Upper lobe of right lung (tissue), 1 donor: ENCODE measurements around the gene ZNF275. TPM values are rescaled to one million over a fixed set of nuclear protein-coding genes. Genes with fewer than 3 reads are reported as not detected.

Experiments used
- ATAC-seq: fragments of 200-7000 bp; cut with Tn5 transposase; one replicate; pipeline ENCODE4 v1.9.1; 2020; ENCODE audit warnings: mild to moderate bottlenecking, moderate library complexity
- DNase-seq: peaks from one replicate; pipeline ENCODE4 v3.0.0-alpha.2; 2020
- H3K27ac ChIP-seq: fragments of 200-600 bp; one replicate; pipeline ENCODE4 v1.8.0; 2022
- H3K27me3 ChIP-seq: fragments of 200-600 bp; one replicate; pipeline ENCODE4 v1.8.0; 2022; ENCODE audit warnings: mild to moderate bottlenecking
- H3K36me3 ChIP-seq: fragments of 200-600 bp; one replicate; pipeline ENCODE4 v1.8.0; 2022
- H3K4me1 ChIP-seq: fragments of 200-600 bp; one replicate; pipeline ENCODE4 v1.8.0; 2022
- H3K4me3 ChIP-seq: fragments of 200-600 bp; one replicate; pipeline ENCODE4 v1.8.0; 2022; ENCODE audit warnings: mild to moderate bottlenecking
- H3K9me3 ChIP-seq: fragments of 200-600 bp; one replicate; pipeline ENCODE4 v1.8.0; 2022
- intact Hi-C: fragments of 100-400 bp; cut with DNase I; formaldehyde crosslinking; loops from one replicate; pipeline ENCODE4 v1.11.0; 2022
- total RNA-seq: library from RNA; stranded (reverse); fragmentation: NEBNext Ultra II Directional; extraction: Animal tissue kit (Norgen Biotek cat#: 25700); gene quantifications from one replicate; pipeline ENCODE4 v1.2.1, GENCODE V29; 2021
- TF ChIP-seq, protein P1 (sequence below): fragments of 200-600 bp; IDR thresholded peaks from one replicate; pipeline ENCODE4 v1.8.0; 2022; ENCODE audit warnings: antibody characterized with exemption
- donor health status: DM: no; HTN: yes; CAD: no; lungs with severe emphysema.

Gene ZNF275
- total RNA-seq, 1 donor from 2014 or later = 9.0 TPM

DNA sequence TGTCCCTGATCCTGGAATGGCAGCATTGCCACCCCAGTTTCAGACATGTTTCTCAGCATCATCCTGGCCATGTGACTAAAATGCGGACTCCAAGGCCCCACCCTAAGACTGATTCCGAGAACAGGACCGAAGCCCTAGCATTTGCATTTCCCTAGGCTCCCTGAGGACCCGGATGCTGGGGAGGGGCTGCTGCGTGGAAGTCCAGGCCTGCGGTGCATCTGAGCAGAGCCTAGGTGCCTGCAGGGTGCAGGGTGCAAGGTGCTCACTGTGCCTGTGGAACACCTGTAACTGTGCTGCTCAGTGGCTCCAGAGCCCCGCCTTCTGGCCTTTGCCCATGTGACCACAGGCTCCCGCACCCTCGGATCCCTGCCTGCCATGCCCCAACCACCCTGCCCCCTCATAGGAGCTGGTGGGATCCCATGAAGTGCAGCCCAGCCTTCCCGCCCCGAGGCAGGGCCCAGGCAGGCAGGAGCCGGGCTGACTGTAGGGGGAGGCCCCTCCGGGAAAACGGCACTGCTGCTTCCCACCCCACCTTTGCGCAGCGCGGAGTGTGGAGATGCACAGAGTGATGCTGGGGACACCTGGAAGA is 27.3 kb upstream of the ZNF275 start:
- TF ChIP-seq, protein P1, sequence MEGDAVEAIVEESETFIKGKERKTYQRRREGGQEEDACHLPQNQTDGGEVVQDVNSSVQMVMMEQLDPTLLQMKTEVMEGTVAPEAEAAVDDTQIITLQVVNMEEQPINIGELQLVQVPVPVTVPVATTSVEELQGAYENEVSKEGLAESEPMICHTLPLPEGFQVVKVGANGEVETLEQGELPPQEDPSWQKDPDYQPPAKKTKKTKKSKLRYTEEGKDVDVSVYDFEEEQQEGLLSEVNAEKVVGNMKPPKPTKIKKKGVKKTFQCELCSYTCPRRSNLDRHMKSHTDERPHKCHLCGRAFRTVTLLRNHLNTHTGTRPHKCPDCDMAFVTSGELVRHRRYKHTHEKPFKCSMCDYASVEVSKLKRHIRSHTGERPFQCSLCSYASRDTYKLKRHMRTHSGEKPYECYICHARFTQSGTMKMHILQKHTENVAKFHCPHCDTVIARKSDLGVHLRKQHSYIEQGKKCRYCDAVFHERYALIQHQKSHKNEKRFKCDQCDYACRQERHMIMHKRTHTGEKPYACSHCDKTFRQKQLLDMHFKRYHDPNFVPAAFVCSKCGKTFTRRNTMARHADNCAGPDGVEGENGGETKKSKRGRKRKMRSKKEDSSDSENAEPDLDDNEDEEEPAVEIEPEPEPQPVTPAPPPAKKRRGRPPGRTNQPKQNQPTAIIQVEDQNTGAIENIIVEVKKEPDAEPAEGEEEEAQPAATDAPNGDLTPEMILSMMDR = no peak
- Histone ChIP-seq H3K36me3 (no peaks in the 10 kb centered on the region), H3K4me3 (no peak overlapping the region), H3K27ac (no peak overlapping the region), H3K27me3 (no peaks in the 10 kb centered on the region), H3K4me1 (no peaks in the 10 kb centered on the region), H3K9me3 (no peaks in the 10 kb centered on the region)
- intact Hi-C loops = no loop called here
- DNase-seq (no peak), ATAC-seq (no peak)

DNA sequence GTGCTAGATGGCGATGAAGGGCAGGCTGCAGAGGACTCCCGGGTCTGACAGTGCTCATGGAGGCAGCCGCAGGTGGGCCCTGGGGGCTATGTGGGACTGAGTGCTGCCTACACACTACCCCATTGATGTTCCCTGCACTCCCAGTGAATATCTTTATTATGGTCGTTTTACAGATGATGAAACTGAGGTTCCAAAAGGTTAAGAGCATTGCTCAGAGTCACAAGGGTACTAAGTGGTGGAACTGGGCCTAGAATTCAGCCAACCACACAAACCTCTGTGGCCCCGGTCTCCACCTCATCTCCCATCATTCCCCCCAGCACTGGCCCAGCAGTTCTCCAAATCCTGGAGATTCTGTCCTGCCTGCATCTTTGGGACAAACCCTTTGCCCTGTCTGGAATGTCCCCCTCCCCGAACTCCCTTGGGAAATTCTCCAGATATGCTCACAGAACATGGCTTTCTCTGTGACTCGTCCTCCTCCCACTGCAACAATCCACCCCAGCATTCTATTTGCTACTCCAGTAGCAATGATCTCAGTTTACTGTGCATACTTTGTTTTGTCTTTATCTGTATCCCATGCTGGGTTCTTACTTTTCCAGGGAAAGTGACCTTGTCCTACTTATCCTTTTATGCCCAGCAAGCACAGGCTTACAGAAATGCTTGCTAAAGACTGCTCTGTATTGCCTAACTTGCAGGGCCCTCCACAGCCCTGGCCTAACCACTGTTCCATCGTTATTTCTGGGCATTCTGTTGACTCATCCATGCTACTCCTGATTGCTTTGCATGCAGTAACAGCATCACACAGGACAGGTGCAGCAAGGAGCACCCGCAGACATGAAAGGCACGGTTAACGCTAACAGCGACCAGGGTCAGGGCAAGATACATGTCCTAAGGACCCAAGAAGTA is 26.4 kb upstream of the ZNF275 start:
- no peaks in the 10 kb centered on the region for H3K27me3 ChIP-seq
- H3K27ac ChIP-seq = no peak overlapping the region
- no peaks in the 10 kb centered on the region for H3K4me1 ChIP-seq
- H3K9me3 ChIP-seq = no peaks in the 10 kb centered on the region
- no peak overlapping the region for H3K4me3 ChIP-seq
- intact Hi-C loops = no loop called here
- TF ChIP-seq, protein P1 = no peak
- no peaks in the 10 kb centered on the region for H3K36me3 ChIP-seq
- ATAC-seq (no peak), DNase-seq (no peak)

- intact Hi-C loops = no loop called here
- no peak for ATAC-seq
- H3K27ac ChIP-seq = no peak overlapping the region
- no peaks in the 10 kb centered on the region for H3K4me1 ChIP-seq
- H3K4me3 ChIP-seq = no peak overlapping the region
- TF ChIP-seq, protein P1 = no peak
- no peak for DNase-seq
- no peaks in the 10 kb centered on the region for H3K36me3 ChIP-seq
- H3K27me3 ChIP-seq = no peaks in the 10 kb centered on the region
- no peaks in the 10 kb centered on the region for H3K9me3 ChIP-seq
Observed at GRCh38 chrX:153310901-153311300, 23.1 kb upstream of the ZNF275 start.

DNA sequence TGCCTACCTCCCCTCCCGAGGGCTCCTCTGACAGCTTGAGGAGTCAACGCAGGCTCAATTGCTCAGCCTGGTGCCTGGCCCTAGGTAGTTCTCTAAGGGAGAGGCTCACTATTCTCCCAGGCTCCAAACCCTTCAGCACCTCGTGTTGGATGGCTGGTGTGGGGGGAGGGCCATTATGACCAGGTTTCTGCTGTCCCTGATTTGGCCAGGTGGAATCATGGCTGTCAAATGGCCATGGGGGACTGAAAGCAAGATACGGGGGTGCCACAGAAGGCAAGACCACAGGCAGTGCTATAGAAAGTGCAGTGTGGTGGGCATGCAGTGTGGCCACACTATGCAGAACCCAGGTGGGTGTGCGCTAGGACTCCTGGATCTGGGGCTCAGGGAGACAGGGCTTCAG is 21.9 kb upstream of the ZNF275 start:
- no peaks in the 10 kb centered on the region for H3K9me3 ChIP-seq
- no peak overlapping the region for H3K27ac ChIP-seq
- intact Hi-C loops = no loop called here
- DNase-seq = no peak
- no peak overlapping the region for H3K4me3 ChIP-seq
- no peaks in the 10 kb centered on the region for H3K36me3 ChIP-seq
- H3K27me3 ChIP-seq = no peaks in the 10 kb centered on the region
- H3K4me1 ChIP-seq = no peaks in the 10 kb centered on the region
- ATAC-seq = no peak
- TF ChIP-seq, protein P1 = no peak

DNA sequence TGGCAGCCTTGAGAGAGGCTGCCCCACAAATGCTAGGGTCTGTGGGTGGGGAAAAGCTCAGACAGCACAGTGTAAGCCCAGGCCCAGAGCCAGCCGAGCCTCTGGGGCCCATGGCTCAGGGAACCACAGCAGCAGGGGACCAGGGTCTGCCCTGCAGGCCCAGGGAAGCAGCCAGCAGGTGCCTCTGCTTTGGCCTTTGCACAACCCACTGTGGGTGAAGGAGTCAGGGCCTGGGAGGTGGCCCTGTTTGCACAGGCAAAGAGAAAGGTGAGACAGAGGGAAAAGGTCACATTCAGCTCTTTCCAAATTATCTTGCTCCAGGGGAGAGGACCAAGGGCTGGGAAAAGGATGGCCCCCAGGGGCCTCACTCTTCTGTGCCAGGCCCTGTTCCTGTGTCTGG is 21.1 kb upstream of the ZNF275 start:
- ATAC-seq = no peak
- no peaks in the 10 kb centered on the region for H3K36me3 ChIP-seq
- no peak overlapping the region for H3K4me3 ChIP-seq

More for the DNA sequence above, 21.1 kb upstream of the ZNF275 start:
- no peaks in the 10 kb centered on the region for H3K9me3 ChIP-seq
- TF ChIP-seq, protein P1 = no peak
- no peak overlapping the region for H3K27ac ChIP-seq
- no peaks in the 10 kb centered on the region for H3K27me3 ChIP-seq
- H3K4me1 ChIP-seq = no peaks in the 10 kb centered on the region
- intact Hi-C loops = no loop called here
- no peak for DNase-seq
